Liver (tissue), 9 donors: ENCODE results near the gene C4orf33. TPM values are rescaled to one million over a fixed set of nuclear protein-coding genes. Genes with fewer than 3 reads are reported as not detected.

Experiments used
- DNase-seq: peaks from one replicate; pipeline ENCODE4 v3.0.0-alpha.2; 2017; ENCODE audit warnings: low spot score
- H3K27ac ChIP-seq, 2 donors: one replicate each; pipeline ENCODE4 v1.7.0; 2013; ENCODE audit warnings: inconsistent platforms in 2 of 2, low read length in 2 of 2, control low read depth in 1 of 2, low read depth in 1 of 2, mild to moderate bottlenecking in 1 of 2
- H3K27me3 ChIP-seq, 4 donors: one replicate each; pipeline versions ENCODE4 v1.6.1 to v1.7.0; 2013; ENCODE audit warnings: low read length in 3 of 4, inconsistent platforms in 1 of 4, mild to moderate bottlenecking in 1 of 4, moderate library complexity in 1 of 4; ENCODE audit not compliant: control insufficient read depth in 4 of 4, insufficient read depth in 4 of 4
- H3K36me3 ChIP-seq, 4 donors: one replicate each; pipeline versions ENCODE4 v1.6.1 to v1.7.0; 2013; ENCODE audit warnings: low read length in 3 of 4, mild to moderate bottlenecking in 3 of 4, low read depth in 1 of 4, moderate library complexity in 1 of 4; ENCODE audit not compliant: control insufficient read depth in 4 of 4, insufficient read depth in 3 of 4
- H3K4me1 ChIP-seq, 4 donors: one replicate each; pipeline versions ENCODE4 v1.6.1 to v1.7.0; 2013; ENCODE audit warnings: low read length in 3 of 4, mild to moderate bottlenecking in 3 of 4, moderate library complexity in 1 of 4; ENCODE audit not compliant: control insufficient read depth in 4 of 4, insufficient read depth in 4 of 4
- H3K4me3 ChIP-seq, 3 donors: one replicate each; pipeline versions ENCODE4 v1.6.1 to v1.7.0; 2013; ENCODE audit warnings: low read length in 3 of 3, control low read depth in 1 of 3, low read depth in 1 of 3, mild to moderate bottlenecking in 1 of 3
- H3K9ac ChIP-seq, 2 donors: one replicate each; pipeline ENCODE4 v1.7.0; 2013; ENCODE audit warnings: low read length in 2 of 2, mild to moderate bottlenecking in 2 of 2, moderate library complexity in 2 of 2, control low read depth in 1 of 2, low read depth in 1 of 2
- H3K9me3 ChIP-seq, 4 donors: one replicate each; pipeline versions ENCODE4 v1.6.1 to v1.7.0; 2013; ENCODE audit warnings: low read length in 3 of 4; ENCODE audit not compliant: control insufficient read depth in 4 of 4
- ATF3 ChIP-seq: IDR thresholded peaks from 2 replicates; pipeline ENCODE4 v1.6.1; 2016; ENCODE audit warnings: antibody characterized with exemption
- CTCF ChIP-seq: fragments of 150-350 bp; IDR thresholded peaks from 2 replicates; pipeline ENCODE4 v1.5.1; 2017; ENCODE audit warnings: improper control_type of control experiment, low read depth, low read length; ENCODE audit not compliant: missing input control
- EGR1 ChIP-seq, 2 donors: IDR thresholded peaks; 2 replicates each; pipeline ENCODE4 v1.6.1; 2016 to 2018; ENCODE audit warnings: antibody characterized with exemption in 2 of 2, low read depth in 2 of 2
- FOXA1 ChIP-seq: IDR thresholded peaks from 2 replicates; pipeline ENCODE4 v1.6.1; 2016; ENCODE audit warnings: antibody characterized with exemption
- FOXA2 ChIP-seq: IDR thresholded peaks from 2 replicates; pipeline ENCODE4 v1.6.1; 2016; ENCODE audit warnings: antibody characterized with exemption
- GABPA ChIP-seq, 2 donors: IDR thresholded peaks in 1 of 2; conservative IDR thresholded peaks in 1 of 2; 2 replicates each; pipeline ENCODE4 v1.6.1; 2016; ENCODE audit warnings: antibody characterized with exemption in 2 of 2, mild to moderate bottlenecking in 1 of 2, moderate library complexity in 1 of 2
- HNF4A ChIP-seq, 2 donors: conservative IDR thresholded peaks; 2 replicates each; pipeline ENCODE4 v1.6.1; 2016; ENCODE audit warnings: antibody characterized with exemption in 2 of 2, mild to moderate bottlenecking in 2 of 2
- HNF4G ChIP-seq: IDR thresholded peaks from 2 replicates; pipeline ENCODE4 v1.6.1; 2016; ENCODE audit warnings: antibody characterized with exemption
- JUND ChIP-seq, 2 donors: IDR thresholded peaks; 2 replicates each; pipeline ENCODE4 v1.6.1; 2016; ENCODE audit warnings: antibody characterized with exemption in 2 of 2
- MAX ChIP-seq: IDR thresholded peaks from 2 replicates; pipeline ENCODE4 v1.6.1; 2016; ENCODE audit warnings: antibody characterized with exemption
- NR2F2 ChIP-seq: IDR thresholded peaks from 2 replicates; pipeline ENCODE4 v1.6.1; 2016; ENCODE audit warnings: antibody characterized with exemption
- RAD21 ChIP-seq, 2 donors: IDR thresholded peaks; 2 replicates each; pipeline ENCODE4 v1.6.1; 2016; ENCODE audit warnings: antibody characterized with exemption in 2 of 2, mild to moderate bottlenecking in 2 of 2
- REST ChIP-seq: IDR thresholded peaks from 2 replicates; pipeline ENCODE4 v1.6.1; 2016; ENCODE audit warnings: antibody characterized with exemption, mild to moderate bottlenecking
- RXRA ChIP-seq, 2 donors: IDR thresholded peaks; 2 replicates each; pipeline ENCODE4 v1.6.1; 2017 to 2018; ENCODE audit warnings: antibody characterized with exemption in 2 of 2, mild to moderate bottlenecking in 1 of 2
- SP1 ChIP-seq: IDR thresholded peaks from 2 replicates; pipeline ENCODE4 v1.6.1; 2018; ENCODE audit warnings: antibody characterized with exemption, mild to moderate bottlenecking
- TAF1 ChIP-seq: conservative IDR thresholded peaks from 2 replicates; pipeline ENCODE4 v1.6.1; 2016; ENCODE audit warnings: antibody characterized with exemption, mild to moderate bottlenecking
- YY1 ChIP-seq: IDR thresholded peaks from 2 replicates; pipeline ENCODE4 v1.6.1; 2016; ENCODE audit warnings: antibody characterized with exemption, mild to moderate bottlenecking
- ZBTB33 ChIP-seq: IDR thresholded peaks from 2 replicates; pipeline ENCODE4 v1.6.1; 2016; ENCODE audit warnings: antibody characterized with exemption
- WGBS: extraction: QIAGEN DNeasy Blood & Tissue Kit; methylation state at CpG from one replicate; pipeline ENCODE4 v1.1.7; 2013; 5-methylcytosine and 5-hydroxymethylcytosine counted together
- polyA plus RNA-seq, 2 donors: library from polyadenylated mRNA; stranded (reverse) in 1 of 2; unstranded in 1 of 2; fragments of 200-250 nt in 1 of 2; fragments of >200 nt in 1 of 2; fragmentation: Nextera tagmentation in 1 of 2; extraction: Ambion mirVana in 1 of 2; gene quantifications; one replicate each; pipeline versions ENCODE4 v1.2.1 to v1.2.3, GENCODE V29; 2013 to 2015
- total RNA-seq, 2 donors: library from RNA; depleted of rRNA; stranded (reverse); fragments of >200 nt; gene quantifications; one replicate each; pipeline ENCODE4 v1.2.3, GENCODE V29; 2014
- donor health status: healthy.
- donor health status: healthy.
- donor health status: healthy.
- donor health status: healthy.
- donor health status: healthy.

The C4orf33 gene
- total and polyA plus RNA-seq, 4 donors: 2.4 to 7.7 (median 4.8) TPM

- 96% methylated on average over 2 of the region's 2 CpGs for WGBS
- H3K4me3 ChIP-seq: no peak overlapping the region
- no peak overlapping the region for H3K27ac ChIP-seq
- TF ChIP-seq ATF3 (no peak), YY1 (no peak), HNF4A (conservative IDR thresholded peaks at IDR 0.05) (no peak), TAF1 (no peak), RXRA (IDR thresholded peaks at IDR 0.05) (no peak), REST (no peak), SP1 (no peak), MAX (no peak), CTCF (no peak), FOXA1 (no peak), EGR1 (IDR thresholded peaks at IDR 0.05; ENCODE audit: low read depth in 2 of 2) (no peak), NR2F2 (no peak), ZBTB33 (no peak), RAD21 (IDR thresholded peaks at IDR 0.05) (no peak), FOXA2 (no peak)
- H3K27me3 ChIP-seq: no peaks in the 10 kb centered on the region
- DNase-seq: no peak
- H3K36me3 ChIP-seq: no peaks in the 10 kb centered on the region
- H3K4me1 ChIP-seq: no peaks in the 10 kb centered on the region
- H3K9ac ChIP-seq: no peak overlapping the region
- H3K9me3 ChIP-seq: no peaks in the 10 kb centered on the region
Observed at GRCh38 chr4:129146639-129147038, 50.7 kb downstream of the C4orf33 start.

- Histone ChIP-seq H3K27me3 (no peaks in the 10 kb centered on the region), H3K9me3 (no peaks in the 10 kb centered on the region), H3K9ac (no peak overlapping the region), H3K4me1 (no peaks in the 10 kb centered on the region), H3K4me3 (no peak overlapping the region), H3K36me3 (no peaks in the 10 kb centered on the region), H3K27ac (no peak overlapping the region)
- 88% methylated on average over 2 of the region's 2 CpGs for WGBS
- no peak for TF ChIP-seq NR2F2
- no peak for TF ChIP-seq REST
- no peak for TF ChIP-seq GABPA (IDR thresholded peaks at IDR 0.05 in 1 of 2, conservative IDR thresholded peaks at IDR 0.05 in 1 of 2)
- TF ChIP-seq RAD21 (IDR thresholded peaks at IDR 0.05): no peak
- TF ChIP-seq FOXA1: no peak
- no peak for TF ChIP-seq MAX
- TF ChIP-seq YY1: no peak
- no peak for TF ChIP-seq HNF4G
- TF ChIP-seq HNF4A (conservative IDR thresholded peaks at IDR 0.05): no peak
- no peak for TF ChIP-seq ATF3
- TF ChIP-seq TAF1: no peak
- TF ChIP-seq ZBTB33: no peak
- TF ChIP-seq RXRA (IDR thresholded peaks at IDR 0.05): no peak
- TF ChIP-seq JUND (IDR thresholded peaks at IDR 0.05): no peak
- DNase-seq: no peak
Observed at GRCh38 chr4:129148892-129149291, 52.9 kb downstream of the C4orf33 start.
